GM18526 (cell line): ENCODE data around the gene TESK2.

Source experiments
- POLR2A ChIP-seq: IDR thresholded peaks from 3 replicates; pipeline ENCODE4 v1.6.1; 2011; ENCODE audit not compliant: insufficient read length; ENCODE audit errors: extremely low read depth

TESK2 gene

GRCh38 chr1:45322486-45323040, 168.4 kb downstream of the TESK2 start:
- TF ChIP-seq POLR2A: no peak

GRCh38 chr1:45321444-45321843, 169.5 kb downstream of the TESK2 start:
- no peak for TF ChIP-seq POLR2A

GRCh38 chr1:45319761-45320160, 171.2 kb downstream of the TESK2 start:
- TF ChIP-seq POLR2A: no peak

- TF ChIP-seq POLR2A: no peak
These were observed 173.8 kb downstream of the TESK2 start for GRCh38 chr1:45317166-45317565.

- no peak for TF ChIP-seq POLR2A
These were observed 176.7 kb downstream of the TESK2 start for GRCh38 chr1:45314266-45314665.

- no peak for TF ChIP-seq POLR2A
These were observed 184.1 kb downstream of the TESK2 start for GRCh38 chr1:45306905-45307304.

GRCh38 chr1:45306319-45306718, 184.6 kb downstream of the TESK2 start:
- no peak for TF ChIP-seq POLR2A

GRCh38 chr1:45305231-45305630, 185.7 kb downstream of the TESK2 start:
- TF ChIP-seq POLR2A: no peak

GRCh38 chr1:45304311-45305081, 186.5 kb downstream of the TESK2 start:
- TF ChIP-seq POLR2A: no peak

- TF ChIP-seq POLR2A: peak; percentile 72
These were observed 187.2 kb downstream of the TESK2 start for GRCh38 chr1:45303520-45304310.

- TF ChIP-seq POLR2A: no peak
These were observed 188.3 kb downstream of the TESK2 start for GRCh38 chr1:45302505-45303150.

GRCh38 chr1:45300669-45300997, 190.3 kb downstream of the TESK2 start:
- TF ChIP-seq POLR2A: no peak

GRCh38 chr1:45299981-45300668, 190.8 kb downstream of the TESK2 start:
- TF ChIP-seq POLR2A: no peak

- TF ChIP-seq POLR2A: no peak
These were observed 191.7 kb downstream of the TESK2 start for GRCh38 chr1:45299296-45299695.
